HepG2 (cell line): Measurements from ENCODE around the gene ZNF318. TPM values are rescaled to one million over a fixed set of nuclear protein-coding genes. Genes with fewer than 3 reads are reported as not detected.

Experiments used
- CCDC6 ChIP-seq: sonication (generic); formaldehyde crosslinking; IDR thresholded peaks from 2 replicates; pipeline ENCODE4 v1.8.1; 2022; ENCODE audit warnings: mild to moderate bottlenecking, missing genetic modification reagents, moderate library complexity
- IKZF4 ChIP-seq: sonication (generic); formaldehyde crosslinking; IDR thresholded peaks from 2 replicates; pipeline ENCODE4 v1.5.1; 2020; ENCODE audit warnings: borderline replicate concordance, mild to moderate bottlenecking, low read depth, missing genetic modification reagents; ENCODE audit errors: not compliant biosample characterization
- IRF2 ChIP-seq: IDR thresholded peaks from 2 replicates; pipeline ENCODE4 v1.6.1; 2018; ENCODE audit warnings: missing genetic modification reagents, missing compliant biosample characterization
- MED13 ChIP-seq: sonication (generic); formaldehyde crosslinking; IDR thresholded peaks from 2 replicates; pipeline ENCODE4 v1.5.0; 2020; ENCODE audit warnings: missing genetic modification reagents
- PCBP2 ChIP-seq: fragments of 200-400 bp; formaldehyde crosslinking; optimal IDR thresholded peaks from 2 replicates; pipeline ENCODE3; 2018; ENCODE audit warnings: low read length, low read depth; ENCODE audit not compliant: poor library complexity, severe bottlenecking
- RAD21 ChIP-seq: fragments of 450-650 bp; formaldehyde crosslinking; IDR thresholded peaks from 2 replicates; pipeline ENCODE4 v1.5.0; 2020; ENCODE audit warnings: mild to moderate bottlenecking
- TP53 ChIP-seq: sonication (generic); formaldehyde crosslinking; conservative IDR thresholded peaks from 2 replicates; pipeline ENCODE4 v1.4.0; 2020; ENCODE audit warnings: missing genetic modification reagents
- TRIM24 ChIP-seq: sonication (generic); formaldehyde crosslinking; IDR thresholded peaks from 2 replicates; pipeline ENCODE4 v1.8.0; 2022; ENCODE audit warnings: mild to moderate bottlenecking, missing genetic modification reagents
- ZNF121 ChIP-seq: sonication (generic); formaldehyde crosslinking; IDR thresholded peaks from 2 replicates; pipeline ENCODE4 v1.5.0; 2020; ENCODE audit warnings: mild to moderate bottlenecking, missing genetic modification reagents
- ZNF260 ChIP-seq: sonication (generic); formaldehyde crosslinking; IDR thresholded peaks from 2 replicates; pipeline ENCODE4 v1.4.0; 2020; ENCODE audit warnings: missing genetic modification reagents, low read depth, mild to moderate bottlenecking, borderline replicate concordance
- ZNF34 ChIP-seq: sonication (generic); formaldehyde crosslinking; IDR thresholded peaks from 2 replicates; pipeline ENCODE4 v1.4.0; 2020; ENCODE audit warnings: mild to moderate bottlenecking, missing genetic modification reagents, borderline replicate concordance
- ZNF354B ChIP-seq: sonication (generic); formaldehyde crosslinking; IDR thresholded peaks from 2 replicates; pipeline ENCODE4 v1.8.0; 2022; ENCODE audit warnings: mild to moderate bottlenecking, missing genetic modification reagents
- ZNF546 ChIP-seq: sonication (generic); formaldehyde crosslinking; conservative IDR thresholded peaks from 2 replicates; pipeline ENCODE4 v1.8.1; 2023; ENCODE audit warnings: mild to moderate bottlenecking, missing genetic modification reagents
- ZNF570 ChIP-seq: sonication (generic); formaldehyde crosslinking; IDR thresholded peaks from 2 replicates; pipeline ENCODE4 v1.4.0; 2020; ENCODE audit warnings: mild to moderate bottlenecking, missing genetic modification reagents, borderline replicate concordance
- ZNF614 ChIP-seq: IDR thresholded peaks from 2 replicates; pipeline ENCODE4 v1.6.1; 2018; ENCODE audit warnings: missing biosample characterization, missing genetic modification reagents, inconsistent platforms, borderline replicate concordance
- ZSCAN31 ChIP-seq: sonication (generic); formaldehyde crosslinking; IDR thresholded peaks from 2 replicates; pipeline ENCODE4 v1.5.0; 2020; ENCODE audit warnings: low read depth, mild to moderate bottlenecking, missing genetic modification reagents
- polyA plus RNA-seq, 8 experiments: library from polyadenylated mRNA; depleted of rRNA in 3 of 8; stranded (reverse) in 7 of 8; unstranded in 1 of 8; fragments of >200 nt; fragmentation: Illumina TruSeq in 4 of 8; extraction: Trizol in 4 of 8; gene quantifications; 2 replicates each; pipeline versions ENCODE4 v1.2.1 to v1.2.3, GENCODE V29; 2011 to 2016; ENCODE audit warnings: low read depth in 4 of 8, missing spikeins in 1 of 8, mixed read lengths in 1 of 8; ENCODE audit not compliant: insufficient read depth in 1 of 8
- total RNA-seq, 5 experiments: library from RNA; depleted of rRNA; stranded (reverse); fragments of >200 nt; fragmentation: Illumina TruSeq; extraction: Trizol; gene quantifications; 2 replicates each; pipeline ENCODE4 v1.2.3, GENCODE V29; 2016; ENCODE audit warnings: low read depth in 1 of 5
- TF ChIP-seq, protein P1 (sequence below): sonication (generic); formaldehyde crosslinking; IDR thresholded peaks from 2 replicates; pipeline ENCODE4 v1.5.1; 2020; ENCODE audit warnings: missing genetic modification reagents, mild to moderate bottlenecking, borderline replicate concordance
- TF ChIP-seq, protein P2 (sequence below): sonication (generic); formaldehyde crosslinking; IDR thresholded peaks from 2 replicates; pipeline ENCODE4 v1.5.0; 2020; ENCODE audit warnings: missing genetic modification reagents, mild to moderate bottlenecking, borderline replicate concordance
- TF ChIP-seq, protein P3 (sequence below): sonication (generic); formaldehyde crosslinking; IDR thresholded peaks from 2 replicates; pipeline ENCODE4 v1.8.1; 2022; ENCODE audit warnings: low read depth, mild to moderate bottlenecking, missing genetic modification reagents
- TF ChIP-seq, protein P4 (sequence below): sonication (generic); formaldehyde crosslinking; IDR thresholded peaks from 2 replicates; pipeline ENCODE4 v1.4.0; 2020; ENCODE audit warnings: missing genetic modification reagents
- TF ChIP-seq, protein P5 (sequence below): sonication (generic); formaldehyde crosslinking; conservative IDR thresholded peaks from 2 replicates; pipeline ENCODE4 v1.4.0; 2020; ENCODE audit warnings: missing genetic modification reagents

The ZNF318 gene
- total and polyA plus RNA-seq, 2 of the 13 experiments (the other 11 are each of a cell fraction or from before 2014, with no cell fraction given): 13.0 to 14.5 TPM

DNA sequence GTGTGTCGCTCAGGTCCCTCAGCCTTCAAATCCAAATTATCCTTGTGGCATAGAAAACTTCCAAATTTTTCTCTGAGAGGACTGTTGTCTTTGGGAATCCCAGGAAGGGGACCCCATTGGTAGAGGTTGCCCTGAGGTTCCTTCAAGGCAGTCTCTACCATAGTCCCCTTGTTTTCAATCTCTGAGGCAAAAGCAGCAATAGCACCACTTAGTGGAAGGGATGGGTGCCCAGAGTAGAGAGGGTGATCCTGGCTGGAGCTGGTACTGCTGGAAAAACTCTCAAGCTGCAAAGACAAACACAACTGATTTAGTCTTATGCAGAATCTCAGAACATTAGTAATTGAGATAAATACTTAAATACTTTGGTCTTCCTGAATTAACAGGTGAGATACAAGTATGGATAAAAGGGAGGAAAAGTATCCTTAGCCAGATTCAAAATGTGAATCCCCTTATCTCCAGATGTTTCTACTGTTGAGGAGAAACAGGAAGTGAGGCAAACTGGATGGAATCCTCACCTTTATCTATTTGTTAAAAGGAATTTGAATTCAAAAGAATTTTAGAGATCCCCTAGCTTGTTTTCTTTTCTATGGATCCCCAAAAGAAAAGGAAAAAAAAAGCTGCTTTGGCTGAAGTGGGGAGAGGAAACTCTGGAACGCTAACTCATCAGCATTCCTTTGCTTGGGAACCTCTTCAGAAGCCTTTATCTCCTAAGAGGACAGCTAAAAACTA lies 13.4 kb downstream of the ZNF318 start (continued):
- TF ChIP-seq, protein P1, sequence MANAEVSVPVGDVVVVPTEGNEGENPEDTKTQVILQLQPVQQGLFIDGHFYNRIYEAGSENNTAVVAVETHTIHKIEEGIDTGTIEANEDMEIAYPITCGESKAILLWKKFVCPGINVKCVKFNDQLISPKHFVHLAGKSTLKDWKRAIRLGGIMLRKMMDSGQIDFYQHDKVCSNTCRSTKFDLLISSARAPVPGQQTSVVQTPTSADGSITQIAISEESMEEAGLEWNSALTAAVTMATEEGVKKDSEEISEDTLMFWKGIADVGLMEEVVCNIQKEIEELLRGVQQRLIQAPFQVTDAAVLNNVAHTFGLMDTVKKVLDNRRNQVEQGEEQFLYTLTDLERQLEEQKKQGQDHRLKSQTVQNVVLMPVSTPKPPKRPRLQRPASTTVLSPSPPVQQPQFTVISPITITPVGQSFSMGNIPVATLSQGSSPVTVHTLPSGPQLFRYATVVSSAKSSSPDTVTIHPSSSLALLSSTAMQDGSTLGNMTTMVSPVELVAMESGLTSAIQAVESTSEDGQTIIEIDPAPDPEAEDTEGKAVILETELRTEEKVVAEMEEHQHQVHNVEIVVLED (CRISPR knock-in tag): peak; percentile 32; the same call in 1 of the 2 replicates
- TF ChIP-seq ZNF354B (CRISPR knock-in tag): no peak
- TF ChIP-seq ZNF570 (CRISPR knock-in tag): no peak
- TF ChIP-seq RAD21 (CRISPR knock-in tag): peak; percentile 86
- TF ChIP-seq ZNF34 (CRISPR knock-in tag): no peak
- 0 out of 2 replicates have a peak, but pooled peaks have one; percentile 34 for TF ChIP-seq ZNF614 (CRISPR knock-in tag)
- no peak for TF ChIP-seq TP53
- TF ChIP-seq, protein P2, sequence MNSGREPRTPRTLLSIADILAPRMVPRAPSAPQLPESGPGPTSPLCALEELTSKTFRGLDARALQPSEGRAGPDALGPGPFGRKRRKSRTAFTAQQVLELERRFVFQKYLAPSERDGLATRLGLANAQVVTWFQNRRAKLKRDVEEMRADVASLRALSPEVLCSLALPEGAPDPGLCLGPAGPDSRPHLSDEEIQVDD: no peak
- TF ChIP-seq PCBP2: no peak
- TF ChIP-seq ZSCAN31 (CRISPR knock-in tag): no peak
- TF ChIP-seq ZNF121 (CRISPR knock-in tag): no peak
- no peak for TF ChIP-seq MED13 (CRISPR knock-in tag)
- TF ChIP-seq, protein P3, sequence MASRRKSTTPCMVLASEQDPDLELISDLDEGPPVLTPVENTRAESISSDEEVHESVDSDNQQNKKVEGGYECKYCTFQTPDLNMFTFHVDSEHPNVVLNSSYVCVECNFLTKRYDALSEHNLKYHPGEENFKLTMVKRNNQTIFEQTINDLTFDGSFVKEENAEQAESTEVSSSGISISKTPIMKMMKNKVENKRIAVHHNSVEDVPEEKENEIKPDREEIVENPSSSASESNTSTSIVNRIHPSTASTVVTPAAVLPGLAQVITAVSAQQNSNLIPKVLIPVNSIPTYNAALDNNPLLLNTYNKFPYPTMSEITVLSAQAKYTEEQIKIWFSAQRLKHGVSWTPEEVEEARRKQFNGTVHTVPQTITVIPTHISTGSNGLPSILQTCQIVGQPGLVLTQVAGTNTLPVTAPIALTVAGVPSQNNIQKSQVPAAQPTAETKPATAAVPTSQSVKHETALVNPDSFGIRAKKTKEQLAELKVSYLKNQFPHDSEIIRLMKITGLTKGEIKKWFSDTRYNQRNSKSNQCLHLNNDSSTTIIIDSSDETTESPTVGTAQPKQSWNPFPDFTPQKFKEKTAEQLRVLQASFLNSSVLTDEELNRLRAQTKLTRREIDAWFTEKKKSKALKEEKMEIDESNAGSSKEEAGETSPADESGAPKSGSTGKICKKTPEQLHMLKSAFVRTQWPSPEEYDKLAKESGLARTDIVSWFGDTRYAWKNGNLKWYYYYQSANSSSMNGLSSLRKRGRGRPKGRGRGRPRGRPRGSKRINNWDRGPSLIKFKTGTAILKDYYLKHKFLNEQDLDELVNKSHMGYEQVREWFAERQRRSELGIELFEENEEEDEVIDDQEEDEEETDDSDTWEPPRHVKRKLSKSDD: no peak
- no peak for TF ChIP-seq ZNF260
- TF ChIP-seq, protein P4, sequence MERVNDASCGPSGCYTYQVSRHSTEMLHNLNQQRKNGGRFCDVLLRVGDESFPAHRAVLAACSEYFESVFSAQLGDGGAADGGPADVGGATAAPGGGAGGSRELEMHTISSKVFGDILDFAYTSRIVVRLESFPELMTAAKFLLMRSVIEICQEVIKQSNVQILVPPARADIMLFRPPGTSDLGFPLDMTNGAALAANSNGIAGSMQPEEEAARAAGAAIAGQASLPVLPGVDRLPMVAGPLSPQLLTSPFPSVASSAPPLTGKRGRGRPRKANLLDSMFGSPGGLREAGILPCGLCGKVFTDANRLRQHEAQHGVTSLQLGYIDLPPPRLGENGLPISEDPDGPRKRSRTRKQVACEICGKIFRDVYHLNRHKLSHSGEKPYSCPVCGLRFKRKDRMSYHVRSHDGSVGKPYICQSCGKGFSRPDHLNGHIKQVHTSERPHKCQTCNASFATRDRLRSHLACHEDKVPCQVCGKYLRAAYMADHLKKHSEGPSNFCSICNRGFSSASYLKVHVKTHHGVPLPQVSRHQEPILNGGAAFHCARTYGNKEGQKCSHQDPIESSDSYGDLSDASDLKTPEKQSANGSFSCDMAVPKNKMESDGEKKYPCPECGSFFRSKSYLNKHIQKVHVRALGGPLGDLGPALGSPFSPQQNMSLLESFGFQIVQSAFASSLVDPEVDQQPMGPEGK: no peak
- TF ChIP-seq IKZF4 (CRISPR knock-in tag): no peak
- no peak for TF ChIP-seq TRIM24
- TF ChIP-seq, protein P5, sequence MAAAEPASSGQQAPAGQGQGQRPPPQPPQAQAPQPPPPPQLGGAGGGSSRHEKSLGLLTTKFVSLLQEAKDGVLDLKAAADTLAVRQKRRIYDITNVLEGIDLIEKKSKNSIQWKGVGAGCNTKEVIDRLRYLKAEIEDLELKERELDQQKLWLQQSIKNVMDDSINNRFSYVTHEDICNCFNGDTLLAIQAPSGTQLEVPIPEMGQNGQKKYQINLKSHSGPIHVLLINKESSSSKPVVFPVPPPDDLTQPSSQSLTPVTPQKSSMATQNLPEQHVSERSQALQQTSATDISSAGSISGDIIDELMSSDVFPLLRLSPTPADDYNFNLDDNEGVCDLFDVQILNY (CRISPR knock-in tag): no peak
- peak; percentile 37; the same call in 1 of the 2 replicates for TF ChIP-seq IRF2 (CRISPR knock-in tag)
- TF ChIP-seq CCDC6 (CRISPR knock-in tag): no peak
- TF ChIP-seq ZNF546 (CRISPR knock-in tag): no peak
